Ectodermal cell (in vitro differentiated cells): ENCODE data around the gene ADAP1.
"Not testable (repeated sequence)": the region's sequence is repeated elsewhere in the genome, so short reads cannot be mapped to it uniquely, and the experiment has no call there.

ENCODE experiments used
- H3K27ac ChIP-seq: 2 replicates; pipeline ENCODE4 v1.7.0; 2013; ENCODE audit warnings: mild to moderate bottlenecking, low read depth, low read length; ENCODE audit not compliant: insufficient read depth, poor library complexity, severe bottlenecking
- H3K27me3 ChIP-seq: 2 replicates; pipeline ENCODE4 v1.7.0; 2013; ENCODE audit warnings: mild to moderate bottlenecking, low read length; ENCODE audit not compliant: insufficient read depth, control insufficient read depth, poor library complexity, severe bottlenecking
- H3K36me3 ChIP-seq: one replicate; pipeline ENCODE4 v1.7.0; 2013; ENCODE audit warnings: low read length; ENCODE audit not compliant: control insufficient read depth, insufficient read depth
- H3K4me1 ChIP-seq: one replicate; pipeline ENCODE4 v1.7.0; 2013; ENCODE audit warnings: low read length; ENCODE audit not compliant: control insufficient read depth, insufficient read depth
- H3K4me3 ChIP-seq: 2 replicates; pipeline ENCODE4 v1.7.0; 2013; ENCODE audit warnings: low read depth, low read length, control low read depth; ENCODE audit not compliant: insufficient read depth
- H3K9me3 ChIP-seq: 2 replicates; pipeline ENCODE4 v1.7.0; 2013; ENCODE audit warnings: mild to moderate bottlenecking, low read length, moderate library complexity; ENCODE audit not compliant: control insufficient read depth
- WGBS, 2 experiments: methylation state at CpG; one replicate each; pipeline ENCODE4 v1.1.7; 2013; ENCODE audit warnings: missing lambda C conversion rate in 2 of 2; 5-methylcytosine and 5-hydroxymethylcytosine counted together

Gene ADAP1

DNA sequence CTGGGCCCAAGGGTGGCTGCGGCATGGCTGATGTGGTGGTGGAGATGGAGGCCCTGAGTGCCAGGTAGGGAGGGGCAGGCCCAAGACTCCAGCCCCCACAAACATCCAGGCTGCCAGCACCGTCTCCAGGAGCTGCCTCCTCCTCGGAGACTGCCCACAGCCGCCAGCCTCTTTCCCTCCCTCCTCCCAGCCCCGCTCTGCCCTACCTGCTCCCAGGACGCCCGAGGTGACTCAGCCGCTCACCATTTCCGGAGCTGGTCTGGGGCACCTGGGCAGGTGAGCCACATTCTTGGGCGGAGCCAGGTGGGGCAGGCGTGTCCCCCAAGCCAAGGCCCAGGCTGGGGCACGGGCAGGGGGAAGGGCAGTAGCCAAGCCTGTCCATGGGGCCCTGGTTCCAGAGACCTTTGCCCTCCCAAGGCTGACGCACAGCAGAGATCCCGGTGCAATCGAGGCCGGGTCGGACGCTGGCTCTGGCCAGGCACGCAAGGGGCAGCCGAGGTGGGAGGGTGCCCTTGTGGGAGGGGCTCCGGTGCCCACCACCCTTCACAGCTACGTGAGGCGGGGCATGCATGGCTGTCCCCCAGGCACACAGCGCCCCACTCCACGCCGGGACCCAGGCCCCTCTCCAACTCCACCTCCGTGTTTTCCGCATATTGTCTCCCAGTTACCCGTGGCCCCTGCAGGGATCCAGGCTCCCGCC lies 8.8 kb downstream of the ADAP1 start:
- peaks cover 19% of the 10 kb centered on the region for H3K27me3 ChIP-seq
- no peak overlapping the region for H3K4me3 ChIP-seq
- 83% methylated on average over 30 of the region's 30 CpGs for WGBS, 2 experiments
- no peak overlapping the region for H3K27ac ChIP-seq
- H3K36me3 ChIP-seq: no peaks in the 10 kb centered on the region
- no peaks in the 10 kb centered on the region for H3K9me3 ChIP-seq
- no peaks in the 10 kb centered on the region for H3K4me1 ChIP-seq

DNA sequence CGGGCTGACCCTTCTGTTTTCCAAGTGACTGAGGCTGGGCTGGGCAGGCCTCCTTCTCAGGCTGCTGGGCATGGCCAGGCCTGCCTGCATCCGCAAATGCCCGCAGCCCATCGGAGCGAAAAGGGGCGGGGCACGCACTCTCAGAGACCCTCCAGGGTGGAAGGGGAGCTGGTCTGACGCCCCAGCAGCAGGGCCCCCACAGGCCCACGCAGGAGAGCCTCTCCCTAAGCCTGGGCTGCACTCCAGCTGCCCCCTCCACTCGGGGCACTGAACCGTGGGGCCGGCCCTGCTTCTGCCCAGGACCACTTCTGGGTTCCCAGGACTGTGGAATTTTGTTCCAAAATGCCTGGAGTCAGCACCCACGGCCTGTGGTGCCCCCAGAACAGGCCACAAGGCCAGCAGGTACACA lies 9.3 kb downstream of the ADAP1 start:
- no peaks in the 10 kb centered on the region for H3K9me3 ChIP-seq
- no peaks in the 10 kb centered on the region for H3K4me1 ChIP-seq
- H3K27me3 ChIP-seq: peaks cover 22% of the 10 kb centered on the region
- H3K27ac ChIP-seq: no peak overlapping the region
- no peaks in the 10 kb centered on the region for H3K36me3 ChIP-seq
- H3K4me3 ChIP-seq: no peak overlapping the region
- 85 to 89% methylated on average over 13 of the region's 13 CpGs for WGBS, 2 experiments

DNA sequence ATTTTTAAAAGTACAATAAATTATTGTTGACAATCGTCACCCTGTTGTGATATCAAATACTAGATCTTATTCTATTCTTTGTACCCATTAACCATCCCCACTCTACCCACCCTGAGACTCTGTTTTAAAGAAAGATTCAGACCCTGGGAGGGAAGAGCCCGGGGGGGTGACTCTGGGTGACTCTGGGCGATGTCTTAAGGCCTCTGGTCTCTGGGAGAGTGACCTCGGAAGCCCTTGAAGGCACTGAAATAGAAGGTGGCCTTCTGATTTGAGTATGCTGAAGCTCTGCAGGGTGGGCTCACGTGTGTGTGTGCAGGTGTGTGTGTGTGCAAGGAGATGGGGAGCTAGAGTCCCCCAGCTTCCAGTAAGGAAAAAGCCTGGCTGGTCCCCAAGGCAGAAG lies 9.7 kb downstream of the ADAP1 start:
- 90 to 91% methylated on average over 5 of the region's 5 CpGs for WGBS, 2 experiments
- no peak overlapping the region for H3K4me3 ChIP-seq

DNA sequence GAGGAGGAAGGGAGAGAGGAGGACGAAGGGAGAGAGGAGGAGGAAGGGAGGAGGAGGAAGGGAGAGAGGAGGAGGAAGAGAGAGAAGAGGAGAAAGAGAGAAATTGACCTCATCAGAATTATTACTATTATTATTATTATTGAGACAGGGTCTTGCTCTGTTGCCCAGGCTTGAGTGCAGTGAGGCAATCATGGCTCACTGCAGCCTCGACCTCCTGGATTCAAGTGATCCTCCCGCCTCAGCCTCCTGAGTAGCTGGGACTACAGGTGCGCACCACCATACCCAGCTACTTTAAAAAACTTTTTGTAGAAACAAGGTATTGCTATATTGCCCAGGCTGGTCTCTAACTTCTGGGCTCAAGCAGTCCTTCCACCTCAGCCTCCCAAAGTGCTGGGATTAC lies 10.7 kb downstream of the ADAP1 start:
- H3K36me3 ChIP-seq, H3K27ac ChIP-seq, H3K9me3 ChIP-seq, H3K4me1 ChIP-seq, H3K4me3 ChIP-seq: not testable (repeated sequence)
- 84 to 85% methylated on average over 4 of the region's 4 CpGs for WGBS, 2 experiments
- H3K27me3 ChIP-seq: peaks cover 22% of the 10 kb centered on the region

More for the DNA sequence above, 9.7 kb downstream of the ADAP1 start:
- no peaks in the 10 kb centered on the region for H3K9me3 ChIP-seq
- H3K4me1 ChIP-seq: no peaks in the 10 kb centered on the region
- H3K36me3 ChIP-seq: no peaks in the 10 kb centered on the region
- peaks cover 22% of the 10 kb centered on the region for H3K27me3 ChIP-seq
- no peak overlapping the region for H3K27ac ChIP-seq

DNA sequence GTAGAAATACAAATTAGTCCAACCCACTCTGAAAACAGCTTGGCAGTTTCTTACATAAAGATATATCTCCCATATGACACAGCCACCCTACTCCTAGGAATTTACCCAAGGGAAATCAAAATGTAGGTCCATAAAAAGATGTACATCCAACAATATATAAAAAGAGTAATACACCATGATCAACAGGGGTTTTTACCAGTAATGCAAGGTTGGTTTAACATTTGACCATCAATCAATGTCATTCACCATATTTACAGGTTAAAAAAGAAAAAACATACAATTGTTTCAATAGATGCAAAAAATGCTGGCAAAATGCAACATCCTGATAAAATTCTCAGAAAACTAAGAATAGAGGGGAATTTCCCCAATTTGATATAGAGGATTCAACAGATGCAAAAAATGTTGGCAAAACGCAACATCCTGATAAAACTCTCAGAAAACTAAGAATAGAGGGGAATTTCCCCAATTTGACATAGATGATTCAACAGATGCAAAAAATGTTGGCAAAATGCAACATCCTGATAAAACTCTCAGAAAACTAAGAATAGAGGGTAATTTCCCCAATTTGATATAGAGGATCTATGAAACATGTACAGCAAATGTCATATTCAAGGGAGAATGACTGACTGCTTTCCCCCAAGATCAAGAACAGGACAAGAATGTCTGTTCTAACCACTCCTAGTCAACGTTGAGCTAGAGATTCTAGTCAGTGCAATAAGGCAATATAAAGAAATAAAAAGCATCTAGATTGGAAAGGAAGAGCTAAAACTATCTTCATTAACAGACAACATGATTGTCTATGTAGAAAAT lies 13.7 kb downstream of the ADAP1 start:
- H3K4me3 ChIP-seq: no peak overlapping the region
- 60 to 73% methylated on average over 1 to 2 of the region's 2 CpGs for WGBS, 2 experiments
- no peaks in the 10 kb centered on the region for H3K4me1 ChIP-seq
- H3K27ac ChIP-seq: no peak overlapping the region
- H3K9me3 ChIP-seq: no peaks in the 10 kb centered on the region
- H3K36me3 ChIP-seq: no peaks in the 10 kb centered on the region
- H3K27me3 ChIP-seq: peaks cover 22% of the 10 kb centered on the region

DNA sequence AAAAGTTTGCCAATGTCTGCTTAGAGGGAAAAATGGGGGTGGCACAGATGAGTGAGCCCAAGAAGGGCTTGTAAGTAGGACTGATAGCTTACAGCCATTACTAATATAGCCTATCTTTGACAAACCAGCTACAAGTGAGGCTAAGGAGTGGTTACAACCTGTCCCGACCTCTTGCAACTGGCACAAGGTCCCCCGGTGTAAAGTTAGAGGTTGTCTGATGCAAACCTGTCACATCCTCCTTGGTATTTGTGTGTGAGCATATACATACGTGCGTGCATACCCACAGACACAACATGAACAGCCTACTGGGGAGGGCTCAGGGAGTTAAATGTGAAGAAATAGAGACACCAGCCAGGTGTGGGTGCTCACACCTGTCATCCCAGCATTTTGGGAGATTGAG lies 14.6 kb downstream of the ADAP1 start:
- no peaks in the 10 kb centered on the region for H3K9me3 ChIP-seq
- H3K4me1 ChIP-seq: no peaks in the 10 kb centered on the region
- H3K36me3 ChIP-seq: no peaks in the 10 kb centered on the region
- H3K27ac ChIP-seq: no peak overlapping the region
- WGBS, 2 experiments: 94% methylated on average over 4 of the region's 4 CpGs
- peaks cover 22% of the 10 kb centered on the region for H3K27me3 ChIP-seq
- no peak overlapping the region for H3K4me3 ChIP-seq

DNA sequence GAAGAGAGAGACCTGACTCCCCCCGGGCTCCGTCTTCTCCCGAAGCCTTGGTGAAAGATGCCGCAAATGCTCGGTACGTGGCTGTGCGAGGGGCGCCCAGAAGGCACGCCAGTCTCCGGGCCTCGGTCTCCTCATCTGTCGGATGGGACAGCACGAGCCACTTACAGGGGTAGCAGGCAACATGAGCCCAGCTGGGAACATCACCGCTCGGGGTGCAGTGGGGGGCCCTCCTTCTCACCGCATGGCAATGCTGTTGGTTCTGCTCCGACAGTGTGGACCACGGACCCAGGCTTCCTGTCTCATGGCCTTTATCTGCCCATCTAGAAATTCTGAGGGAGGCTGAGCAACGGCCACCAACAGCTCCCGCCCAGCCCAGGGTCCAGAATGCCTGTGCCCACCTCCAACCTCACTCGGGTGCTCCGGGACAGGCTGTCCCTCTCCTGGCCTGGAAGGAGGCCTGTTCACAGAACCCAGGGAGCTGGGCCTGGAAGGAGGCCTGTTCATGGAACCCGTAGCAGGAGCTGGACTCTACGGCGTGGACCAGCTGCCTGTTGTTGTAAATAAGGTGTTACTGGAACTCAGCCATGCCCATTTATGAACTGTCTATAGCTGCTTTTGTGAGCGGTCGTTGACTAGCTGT lies 15.8 kb downstream of the ADAP1 start:
- H3K4me1 ChIP-seq: no peaks in the 10 kb centered on the region
- 95% methylated on average over 27 of the region's 27 CpGs for WGBS, 2 experiments
- H3K9me3 ChIP-seq: no peaks in the 10 kb centered on the region
- peaks cover 22% of the 10 kb centered on the region for H3K27me3 ChIP-seq
- H3K36me3 ChIP-seq: no peaks in the 10 kb centered on the region
- H3K4me3 ChIP-seq: no peak overlapping the region
- no peak overlapping the region for H3K27ac ChIP-seq

DNA sequence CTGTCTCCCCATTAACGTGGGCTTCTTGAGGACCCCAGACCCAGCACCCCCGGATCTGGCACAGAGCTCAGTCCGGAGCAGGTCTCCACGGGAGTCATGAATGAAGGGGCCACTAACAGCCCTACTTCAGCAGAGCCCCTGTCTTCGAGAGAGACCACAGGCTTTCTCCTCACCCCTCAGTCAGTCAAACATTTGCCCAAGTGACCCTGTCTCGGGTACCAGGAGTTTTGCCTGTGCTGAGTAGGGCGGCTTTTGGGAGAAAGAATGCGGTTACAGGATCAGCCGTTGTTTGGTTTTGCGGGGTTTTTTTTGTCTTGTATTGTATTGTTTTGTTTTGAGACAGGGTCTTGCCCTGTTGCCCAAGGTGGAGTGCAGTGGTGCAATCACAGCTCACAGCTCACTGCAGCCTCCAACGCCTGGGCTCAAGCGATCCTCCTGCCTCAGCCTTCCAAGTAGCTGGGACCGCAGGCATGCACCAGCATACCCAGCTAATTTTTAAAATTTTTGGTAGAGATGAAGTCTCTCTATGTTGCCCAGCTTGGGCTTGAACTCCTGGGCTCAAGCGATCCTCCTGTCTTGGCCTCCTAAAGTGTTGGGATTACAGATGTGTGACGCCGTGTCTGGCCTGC lies 16.5 kb downstream of the ADAP1 start:
- Histone ChIP-seq H3K36me3 (no peaks in the 10 kb centered on the region), H3K9me3 (no peaks in the 10 kb centered on the region), H3K27me3 (peaks cover 20% of the 10 kb centered on the region), H3K4me3 (no peak overlapping the region), H3K27ac (no peak overlapping the region), H3K4me1 (no peaks in the 10 kb centered on the region)
- WGBS, 2 experiments: 88% methylated on average over 16 of the region's 16 CpGs

DNA sequence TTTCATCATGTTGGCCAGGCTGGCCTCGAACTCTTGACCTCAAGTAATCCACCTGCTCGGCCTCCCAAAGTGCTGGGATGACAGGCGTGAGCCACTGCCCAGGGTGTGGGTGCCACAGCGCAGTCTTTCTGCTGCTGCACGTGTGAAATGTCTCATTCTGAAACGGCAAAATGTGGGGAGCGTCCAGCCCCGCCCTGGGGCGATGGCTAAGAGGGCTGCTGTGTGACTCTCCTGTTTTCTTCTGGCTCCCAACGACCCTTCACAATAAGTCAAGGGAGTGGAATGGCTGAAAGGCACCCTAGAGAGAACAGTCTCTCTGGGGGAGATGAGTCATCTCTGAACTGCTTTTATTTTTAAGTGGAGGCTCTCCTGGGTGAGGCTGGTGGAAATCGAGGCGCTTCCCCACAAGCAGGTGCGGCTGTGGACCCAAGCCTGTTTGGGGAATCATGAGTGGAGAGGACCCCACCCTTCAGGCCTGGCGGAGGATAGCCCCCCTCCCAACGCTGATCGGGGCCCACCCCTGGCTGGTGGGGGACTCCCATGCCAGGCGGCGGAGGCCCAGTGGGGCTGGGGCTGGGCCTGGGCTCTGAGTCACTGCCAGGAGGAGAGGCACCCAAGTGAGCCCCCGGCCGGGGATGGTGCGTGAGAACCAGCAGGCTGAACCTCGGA lies 18.0 kb downstream of the ADAP1 start:
- Histone ChIP-seq H3K27me3 (peaks cover 10% of the 10 kb centered on the region), H3K9me3 (no peaks in the 10 kb centered on the region), H3K36me3 (no peaks in the 10 kb centered on the region), H3K27ac (no peak overlapping the region), H3K4me1 (no peaks in the 10 kb centered on the region), H3K4me3 (no peak overlapping the region)
- WGBS, 2 experiments: 87 to 88% methylated on average over 22 of the region's 22 CpGs
